GM12878 (cell line): Measurements from ENCODE around the gene ADGRG4. TPM values are rescaled to one million over a fixed set of nuclear protein-coding genes. Genes with fewer than 3 reads are reported as not detected.

Experiments
- ATAC-seq: fragments of 200-7000 bp; cut with Tn5 transposase; 3 replicates; pipeline ENCODE4 v1.9.1; 2020; ENCODE audit warnings: mild to moderate bottlenecking, moderate library complexity
- BruUV-seq: library from RNA; stranded (reverse); fragments of 400-500 nt; replicated peaks from 2 replicates; lab custom pipeline; 2021; lab: Mats Ljungman, UMichigan
- CTCF ChIA-PET: fragments of 300-600 bp; sonication (Branson Sonifier 250); formaldehyde crosslinking; extraction: SDS; loops from one replicate; lab custom pipeline; 2021; ENCODE audit warnings: inconsistent platforms; lab: Yijun Ruan, JAX
- POLR2A ChIA-PET: fragments of 350-600 bp; formaldehyde crosslinking; extraction: SDS; loops from one replicate; lab custom pipeline; 2021; ENCODE audit warnings: inconsistent platforms; lab: Charles Lee
- RAD21 ChIA-PET: fragments of 300-600 bp; sonication (Branson Sonifier 250); formaldehyde crosslinking; loops from one replicate; lab custom pipeline; 2023; ENCODE audit warnings: antibody characterized with exemption; ENCODE audit not compliant: unreplicated experiment; lab: Charles Lee
- SMC1A ChIA-PET: fragments of 300-600 bp; sonication (Branson Sonifier 250); formaldehyde crosslinking; loops from one replicate; lab custom pipeline; 2023; ENCODE audit not compliant: unreplicated experiment, uncharacterized antibody; lab: Charles Lee
- DNase-seq: peaks from one replicate; pipeline ENCODE4 v3.0.0-alpha.2; 2011; ENCODE audit warnings: low read depth, low spot score
- FAIRE-seq: peaks from 3 replicates; lab custom pipeline; 2011; peaks lifted over from hg19 to GRCh38; lab: Jason Lieb, UNC
- H2AFZ ChIP-seq: 2 replicates; pipeline ENCODE4 v1.6.0; 2011; ENCODE audit warnings: low read depth, low read length, control low read depth; ENCODE audit not compliant: control insufficient read depth
- H3K27ac ChIP-seq: 2 replicates; pipeline ENCODE4 v1.5.1; 2011; ENCODE audit warnings: control low read depth; ENCODE audit not compliant: control insufficient read depth, insufficient read depth
- H3K27me3 ChIP-seq, 2 experiments: replicated peaks in 1 of 2; 2 replicates each; pipeline versions ENCODE4 v1.6.0 to v1.6.1; 2011; ENCODE audit warnings: low read length in 1 of 2; ENCODE audit not compliant: control insufficient read depth in 2 of 2, insufficient read depth in 2 of 2
- H3K36me3 ChIP-seq, 2 experiments: 2 replicates each; pipeline ENCODE4 v1.5.1; 2011; ENCODE audit warnings: low read length in 1 of 2; ENCODE audit not compliant: control insufficient read depth in 2 of 2, insufficient read depth in 2 of 2
- H3K4me1 ChIP-seq: 2 replicates; pipeline ENCODE4 v1.6.1; 2011; ENCODE audit warnings: mild to moderate bottlenecking, low read length, moderate library complexity, mixed read lengths; ENCODE audit not compliant: control insufficient read depth, insufficient read depth
- H3K4me2 ChIP-seq: 2 replicates; pipeline ENCODE4 v1.6.0; 2011; ENCODE audit warnings: control low read depth; ENCODE audit not compliant: control insufficient read depth, insufficient read depth
- H3K4me3 ChIP-seq: fragments of 200-600 bp; sonication (generic); 2 replicates; pipeline ENCODE4 v1.5.1; 2016
- H3K79me2 ChIP-seq: 2 replicates; pipeline ENCODE4 v1.6.0; 2011; ENCODE audit warnings: low read length; ENCODE audit not compliant: control insufficient read depth, insufficient read depth
- H3K9ac ChIP-seq: 2 replicates; pipeline ENCODE4 v1.8.0; 2011; ENCODE audit warnings: low read length, control low read depth, mixed read lengths; ENCODE audit not compliant: control insufficient read depth, insufficient read depth
- H3K9me3 ChIP-seq: replicated peaks from 3 replicates; pipeline ENCODE4 v1.5.1; 2011; ENCODE audit warnings: mild to moderate bottlenecking, low read length; ENCODE audit not compliant: control insufficient read depth, insufficient read depth
- H4K20me1 ChIP-seq: 2 replicates; pipeline ENCODE4 v1.6.0; 2011; ENCODE audit not compliant: control insufficient read depth, insufficient read depth
- ATF7 ChIP-seq: fragments of 450-650 bp; IDR thresholded peaks from 2 replicates; pipeline ENCODE4 v1.6.1; 2016; ENCODE audit warnings: low read depth, mild to moderate bottlenecking
- CHD2 ChIP-seq: IDR thresholded peaks from 2 replicates; pipeline ENCODE4 v1.6.1; 2011; ENCODE audit warnings: low read depth, low read length, improper control_type of control experiment, borderline replicate concordance
- FOXK2 ChIP-seq: fragments of 450-650 bp; IDR thresholded peaks from 2 replicates; pipeline ENCODE4 v1.6.1; 2017; ENCODE audit warnings: mild to moderate bottlenecking, moderate library complexity
- GATAD2B ChIP-seq: fragments of 450-650 bp; conservative IDR thresholded peaks from 2 replicates; pipeline ENCODE4 v1.6.1; 2017; ENCODE audit warnings: low read depth, mild to moderate bottlenecking, moderate library complexity
- HDAC2 ChIP-seq: fragments of 200-600 bp; sonication (generic); IDR thresholded peaks from 2 replicates; pipeline ENCODE4 v1.6.1; 2017
- LARP7 ChIP-seq: fragments of 450-650 bp; IDR thresholded peaks from 2 replicates; pipeline ENCODE4 v1.6.1; 2017; ENCODE audit warnings: mild to moderate bottlenecking
- SMAD5 ChIP-seq: IDR thresholded peaks from 2 replicates; pipeline ENCODE4 v1.6.1; 2016; ENCODE audit warnings: antibody characterized with exemption, low read depth
- WGBS: methylation state at CpG from one replicate; pipeline ENCODE4 v1.1.6; 2016; ENCODE audit warnings: low lambda C conversion rate; ENCODE audit not compliant: insufficient replicate concordance, insufficient coverage; ENCODE audit errors: missing lambda C conversion rate; 5-methylcytosine and 5-hydroxymethylcytosine counted together
- in situ Hi-C: fragments of 300-500 bp; cut with MboI; formaldehyde crosslinking; loops from 9 replicates; pipeline ENCODE4 v1.14.3; 2018; ENCODE audit warnings: mixed read lengths
- intact Hi-C: fragments of 100-400 bp; cut with micrococcal nuclease; formaldehyde crosslinking; loops from one replicate; pipeline ENCODE4 v1.14.2; 2022; ENCODE audit not compliant: unreplicated experiment
- polyA plus RNA-seq, 11 experiments: library from polyadenylated mRNA; depleted of rRNA in 4 of 11; unstranded in 6 of 11; stranded (reverse) in 5 of 11; fragments of >200 nt; fragmentation: Nextera tagmentation in 4 of 11; fragmentation: Illumina TruSeq in 1 of 11; extraction: Ambion mirVana in 4 of 11; extraction: Trizol in 1 of 11; gene quantifications; 1 replicate in 1 of 11; 2 replicates in 10 of 11; pipeline versions ENCODE4 v1.2.1 to v1.2.3, GENCODE V29; 2011 to 2016; ENCODE audit warnings: inconsistent platforms in 2 of 11, missing spikeins in 2 of 11, low read depth in 1 of 11
- total RNA-seq, 4 experiments: library from RNA; depleted of rRNA in 3 of 4; stranded (reverse); fragments of >200 nt in 3 of 4; fragmentation: Illumina TruSeq in 1 of 4; extraction: Trizol in 1 of 4; gene quantifications; 2 replicates each; pipeline versions ENCODE4 v1.2.1 to v1.2.3, GENCODE V29; 2013 to 2021
- TF ChIP-seq, protein P1 (sequence below): IDR thresholded peaks from 2 replicates; pipeline ENCODE4 v1.6.1; 2012; ENCODE audit warnings: improper control_type of control experiment, low read depth, low read length; ENCODE audit not compliant: insufficient replicate concordance
- TF ChIP-seq, protein P2 (sequence below): fragments of 450-650 bp; IDR thresholded peaks from 2 replicates; pipeline ENCODE4 v1.6.1; 2017; ENCODE audit warnings: mild to moderate bottlenecking, moderate library complexity
- TF ChIP-seq, protein P3 (sequence below), 3 experiments: IDR thresholded peaks in 2 of 3; conservative IDR thresholded peaks in 1 of 3; 2 replicates each; pipeline ENCODE4 v1.5.1; 2011; ENCODE audit warnings: low read depth in 3 of 3, low read length in 3 of 3, mild to moderate bottlenecking in 3 of 3, control low read depth in 2 of 3, moderate library complexity in 2 of 3, inconsistent platforms in 1 of 3, mixed read lengths in 1 of 3; ENCODE audit not compliant: control insufficient read depth in 2 of 3, insufficient read depth in 1 of 3; ENCODE audit errors: extremely low read depth in 1 of 3

Gene ADGRG4
- total and polyA plus RNA-seq, 10 of the 15 experiments (the other 5 are each of a cell fraction or from before 2014, with no cell fraction given): not detected

DNA sequence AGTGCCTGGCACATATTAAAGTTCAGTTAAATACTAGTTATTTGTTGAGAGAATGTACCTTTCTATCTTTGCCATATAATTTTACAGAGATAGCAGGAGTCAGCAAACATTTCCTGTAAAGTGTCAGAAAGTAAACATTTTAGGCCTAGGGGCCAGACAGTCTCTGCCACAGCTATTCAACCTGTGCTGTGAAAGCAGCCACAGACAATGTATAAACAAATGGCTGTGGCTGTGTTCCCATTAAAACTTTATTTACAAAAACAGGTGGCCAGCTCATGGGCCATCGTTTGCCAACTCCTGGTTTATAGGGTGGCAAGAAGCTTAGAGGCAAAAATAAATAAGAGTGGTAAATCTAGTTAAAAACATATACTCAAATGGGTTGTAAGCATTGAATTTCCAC lies 153.0 kb downstream of the ADGRG4 start (continued):
- TF ChIP-seq, protein P1, sequence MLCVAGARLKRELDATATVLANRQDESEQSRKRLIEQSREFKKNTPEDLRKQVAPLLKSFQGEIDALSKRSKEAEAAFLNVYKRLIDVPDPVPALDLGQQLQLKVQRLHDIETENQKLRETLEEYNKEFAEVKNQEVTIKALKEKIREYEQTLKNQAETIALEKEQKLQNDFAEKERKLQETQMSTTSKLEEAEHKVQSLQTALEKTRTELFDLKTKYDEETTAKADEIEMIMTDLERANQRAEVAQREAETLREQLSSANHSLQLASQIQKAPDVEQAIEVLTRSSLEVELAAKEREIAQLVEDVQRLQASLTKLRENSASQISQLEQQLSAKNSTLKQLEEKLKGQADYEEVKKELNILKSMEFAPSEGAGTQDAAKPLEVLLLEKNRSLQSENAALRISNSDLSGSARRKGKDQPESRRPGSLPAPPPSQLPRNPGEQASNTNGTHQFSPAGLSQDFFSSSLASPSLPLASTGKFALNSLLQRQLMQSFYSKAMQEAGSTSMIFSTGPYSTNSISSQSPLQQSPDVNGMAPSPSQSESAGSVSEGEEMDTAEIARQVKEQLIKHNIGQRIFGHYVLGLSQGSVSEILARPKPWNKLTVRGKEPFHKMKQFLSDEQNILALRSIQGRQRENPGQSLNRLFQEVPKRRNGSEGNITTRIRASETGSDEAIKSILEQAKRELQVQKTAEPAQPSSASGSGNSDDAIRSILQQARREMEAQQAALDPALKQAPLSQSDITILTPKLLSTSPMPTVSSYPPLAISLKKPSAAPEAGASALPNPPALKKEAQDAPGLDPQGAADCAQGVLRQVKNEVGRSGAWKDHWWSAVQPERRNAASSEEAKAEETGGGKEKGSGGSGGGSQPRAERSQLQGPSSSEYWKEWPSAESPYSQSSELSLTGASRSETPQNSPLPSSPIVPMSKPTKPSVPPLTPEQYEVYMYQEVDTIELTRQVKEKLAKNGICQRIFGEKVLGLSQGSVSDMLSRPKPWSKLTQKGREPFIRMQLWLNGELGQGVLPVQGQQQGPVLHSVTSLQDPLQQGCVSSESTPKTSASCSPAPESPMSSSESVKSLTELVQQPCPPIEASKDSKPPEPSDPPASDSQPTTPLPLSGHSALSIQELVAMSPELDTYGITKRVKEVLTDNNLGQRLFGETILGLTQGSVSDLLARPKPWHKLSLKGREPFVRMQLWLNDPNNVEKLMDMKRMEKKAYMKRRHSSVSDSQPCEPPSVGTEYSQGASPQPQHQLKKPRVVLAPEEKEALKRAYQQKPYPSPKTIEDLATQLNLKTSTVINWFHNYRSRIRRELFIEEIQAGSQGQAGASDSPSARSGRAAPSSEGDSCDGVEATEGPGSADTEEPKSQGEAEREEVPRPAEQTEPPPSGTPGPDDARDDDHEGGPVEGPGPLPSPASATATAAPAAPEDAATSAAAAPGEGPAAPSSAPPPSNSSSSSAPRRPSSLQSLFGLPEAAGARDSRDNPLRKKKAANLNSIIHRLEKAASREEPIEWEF: no peak
- TF ChIP-seq SMAD5: no peak

DNA sequence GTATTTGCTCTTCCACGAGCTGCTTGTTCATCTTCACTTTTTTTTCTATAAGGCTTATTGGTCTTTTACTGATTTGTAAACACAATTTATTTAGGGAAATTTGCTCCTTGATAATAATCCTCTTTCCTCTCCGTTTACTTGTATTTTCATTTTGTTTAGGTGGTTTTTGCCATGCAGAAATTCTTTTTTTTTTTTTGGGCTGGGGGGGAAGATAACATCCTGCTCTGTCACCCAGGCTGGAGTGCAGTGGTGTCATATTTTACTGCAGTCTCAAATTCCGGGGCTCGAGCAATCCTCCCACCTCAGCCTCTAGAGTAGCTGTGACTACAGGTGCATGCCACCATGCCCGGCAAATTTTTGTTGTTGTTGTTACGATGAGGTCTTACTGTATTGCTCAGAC lies 155.4 kb downstream of the ADGRG4 start:
- intact Hi-C loops: no loop called here
- Histone ChIP-seq H3K9me3 (no peaks in the 10 kb centered on the region), H3K27ac (no peak overlapping the region), H3K27me3 (no peaks in the 10 kb centered on the region; a peak in 1 of 4 replicates), H3K79me2 (no peaks in the 10 kb centered on the region), H3K4me2 (no peak overlapping the region), H3K9ac (no peak overlapping the region), H4K20me1 (no peaks in the 10 kb centered on the region), H3K36me3 (no peaks in the 10 kb centered on the region), H2AFZ (no peak overlapping the region), H3K4me3 (no peak overlapping the region), H3K4me1 (no peaks in the 10 kb centered on the region)
- POLR2A ChIA-PET: no interaction called here
- CTCF ChIA-PET: no interaction called here
- ATAC-seq (no peak), DNase-seq (no peak), FAIRE-seq (no peak)
- SMC1A ChIA-PET: no interaction called here
- TF ChIP-seq CHD2 (no peak), HDAC2 (no peak), FOXK2 (no peak), SMAD5 (no peak), GATAD2B (no peak), ATF7 (no peak), LARP7 (no peak)
- TF ChIP-seq, protein P2, sequence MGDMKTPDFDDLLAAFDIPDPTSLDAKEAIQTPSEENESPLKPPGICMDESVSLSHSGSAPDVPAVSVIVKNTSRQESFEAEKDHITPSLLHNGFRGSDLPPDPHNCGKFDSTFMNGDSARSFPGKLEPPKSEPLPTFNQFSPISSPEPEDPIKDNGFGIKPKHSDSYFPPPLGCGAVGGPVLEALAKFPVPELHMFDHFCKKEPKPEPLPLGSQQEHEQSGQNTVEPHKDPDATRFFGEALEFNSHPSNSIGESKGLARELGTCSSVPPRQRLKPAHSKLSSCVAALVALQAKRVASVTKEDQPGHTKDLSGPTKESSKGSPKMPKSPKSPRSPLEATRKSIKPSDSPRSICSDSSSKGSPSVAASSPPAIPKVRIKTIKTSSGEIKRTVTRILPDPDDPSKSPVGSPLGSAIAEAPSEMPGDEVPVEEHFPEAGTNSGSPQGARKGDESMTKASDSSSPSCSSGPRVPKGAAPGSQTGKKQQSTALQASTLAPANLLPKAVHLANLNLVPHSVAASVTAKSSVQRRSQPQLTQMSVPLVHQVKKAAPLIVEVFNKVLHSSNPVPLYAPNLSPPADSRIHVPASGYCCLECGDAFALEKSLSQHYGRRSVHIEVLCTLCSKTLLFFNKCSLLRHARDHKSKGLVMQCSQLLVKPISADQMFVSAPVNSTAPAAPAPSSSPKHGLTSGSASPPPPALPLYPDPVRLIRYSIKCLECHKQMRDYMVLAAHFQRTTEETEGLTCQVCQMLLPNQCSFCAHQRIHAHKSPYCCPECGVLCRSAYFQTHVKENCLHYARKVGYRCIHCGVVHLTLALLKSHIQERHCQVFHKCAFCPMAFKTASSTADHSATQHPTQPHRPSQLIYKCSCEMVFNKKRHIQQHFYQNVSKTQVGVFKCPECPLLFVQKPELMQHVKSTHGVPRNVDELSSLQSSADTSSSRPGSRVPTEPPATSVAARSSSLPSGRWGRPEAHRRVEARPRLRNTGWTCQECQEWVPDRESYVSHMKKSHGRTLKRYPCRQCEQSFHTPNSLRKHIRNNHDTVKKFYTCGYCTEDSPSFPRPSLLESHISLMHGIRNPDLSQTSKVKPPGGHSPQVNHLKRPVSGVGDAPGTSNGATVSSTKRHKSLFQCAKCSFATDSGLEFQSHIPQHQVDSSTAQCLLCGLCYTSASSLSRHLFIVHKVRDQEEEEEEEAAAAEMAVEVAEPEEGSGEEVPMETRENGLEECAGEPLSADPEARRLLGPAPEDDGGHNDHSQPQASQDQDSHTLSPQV: no peak
- TF ChIP-seq, protein P3, sequence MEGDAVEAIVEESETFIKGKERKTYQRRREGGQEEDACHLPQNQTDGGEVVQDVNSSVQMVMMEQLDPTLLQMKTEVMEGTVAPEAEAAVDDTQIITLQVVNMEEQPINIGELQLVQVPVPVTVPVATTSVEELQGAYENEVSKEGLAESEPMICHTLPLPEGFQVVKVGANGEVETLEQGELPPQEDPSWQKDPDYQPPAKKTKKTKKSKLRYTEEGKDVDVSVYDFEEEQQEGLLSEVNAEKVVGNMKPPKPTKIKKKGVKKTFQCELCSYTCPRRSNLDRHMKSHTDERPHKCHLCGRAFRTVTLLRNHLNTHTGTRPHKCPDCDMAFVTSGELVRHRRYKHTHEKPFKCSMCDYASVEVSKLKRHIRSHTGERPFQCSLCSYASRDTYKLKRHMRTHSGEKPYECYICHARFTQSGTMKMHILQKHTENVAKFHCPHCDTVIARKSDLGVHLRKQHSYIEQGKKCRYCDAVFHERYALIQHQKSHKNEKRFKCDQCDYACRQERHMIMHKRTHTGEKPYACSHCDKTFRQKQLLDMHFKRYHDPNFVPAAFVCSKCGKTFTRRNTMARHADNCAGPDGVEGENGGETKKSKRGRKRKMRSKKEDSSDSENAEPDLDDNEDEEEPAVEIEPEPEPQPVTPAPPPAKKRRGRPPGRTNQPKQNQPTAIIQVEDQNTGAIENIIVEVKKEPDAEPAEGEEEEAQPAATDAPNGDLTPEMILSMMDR (IDR thresholded peaks at IDR 0.05 in 2 of 3, conservative IDR thresholded peaks at IDR 0.05 in 1 of 3; ENCODE audit: control insufficient read depth in 2 of 3, extremely low read depth in 1 of 3, insufficient read depth in 1 of 3, low read depth in 3 of 3, low read length in 3 of 3): no peak
- no TSS peak for BruUV-seq
- in situ Hi-C loops: no loop called here
- WGBS: 34% methylated on average over 6 of the region's 6 CpGs
- RAD21 ChIA-PET: no interaction called here
